ENCODE measurements around the gene POFUT1.

The POFUT1 gene

DNA sequence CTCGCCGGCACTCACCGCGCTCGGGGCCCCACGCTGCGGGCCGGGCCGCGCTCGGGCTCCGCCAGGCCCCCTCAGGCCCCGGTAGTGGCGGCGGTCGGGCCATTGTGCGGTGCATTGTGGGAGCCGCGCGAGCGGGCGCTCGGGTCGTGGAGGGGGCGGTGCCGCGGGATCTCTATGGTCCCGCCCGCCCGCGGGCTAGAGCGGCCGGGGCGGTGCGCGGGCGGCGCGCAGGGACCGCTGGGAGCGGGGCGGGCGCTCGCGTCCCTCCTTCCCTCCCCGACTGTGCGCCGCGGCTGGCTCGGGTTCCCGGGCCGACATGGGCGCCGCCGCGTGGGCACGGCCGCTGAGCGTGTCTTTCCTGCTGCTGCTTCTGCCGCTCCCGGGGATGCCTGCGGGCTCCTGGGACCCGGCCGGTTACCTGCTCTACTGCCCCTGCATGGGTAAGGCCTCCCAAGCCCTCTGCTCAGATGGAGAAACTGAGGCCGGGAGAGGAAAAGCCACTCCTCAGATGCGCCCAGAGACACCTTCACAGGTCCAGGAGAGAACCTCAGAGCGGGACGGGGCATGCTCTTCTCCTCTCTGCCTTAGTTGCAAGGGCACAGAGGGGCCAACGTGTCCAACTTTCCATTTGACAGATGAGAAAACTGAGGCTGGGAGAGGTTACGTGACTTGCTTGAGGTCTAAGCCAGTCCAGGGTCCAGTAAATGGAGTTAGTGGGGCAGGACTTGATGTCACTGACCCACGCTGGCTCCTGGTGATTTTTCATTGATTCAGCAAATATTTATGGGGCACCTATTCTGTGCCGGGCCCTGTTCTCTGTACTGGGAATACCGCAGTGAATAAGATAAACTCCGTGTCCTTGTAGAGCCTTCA, at the start of gene POFUT1, which contains the start of gene PLAGL2:
POFUT1 (plus strand) TSS at position 255 of the 873 bp plus-strand sequence; CDS start at position 317, 62 bp downstream.
PLAGL2 (minus strand) TSS at position 118 of the 873 bp plus-strand sequence. CDS start 5,565 bp downstream, outside the sequence.
- peaks cover 6% of the 10 kb centered on the region for H3K4me1 ChIP-seq (ENCODE audit: control insufficient read depth, insufficient read depth, low read length)
- peak within 1 kb of the TSS; percentile 93 for H3K4me3 ChIP-seq (ENCODE audit: low read depth, low read length)
- CTCF ChIA-PET: no interaction called here
- H3K36me3 ChIP-seq (ENCODE audit: control insufficient read depth in 2 of 2, insufficient read depth in 1 of 2, low read length in 2 of 2): peaks cover 6 to 70% of the 10 kb centered on the region in 2 experiments; a peak in 2 of 3 replicates
- POLR2A ChIA-PET: no interaction called here
- H3K27ac ChIP-seq (ENCODE audit: extremely low read depth, low read depth, low read length): peak within 1 kb of the TSS; percentile 89
- no peaks in the 10 kb centered on the region for H3K9me3 ChIP-seq (ENCODE audit: control insufficient read depth, insufficient read depth, low read depth, low read length)
- TF ChIP-seq HOXC10 (CRISPR knock-in tag; IDR thresholded peaks at IDR 0.05): no peak
- peak; percentile 33; the same call in 1 of the 2 replicates for TF ChIP-seq ZFHX2 (tag by site-specific recombination; conservative IDR thresholded peaks at IDR 0.05)
- peak; percentile 42 for TF ChIP-seq ZNF335 (tag by site-specific recombination; conservative IDR thresholded peaks at IDR 0.05)
- TF ChIP-seq, protein P1, sequence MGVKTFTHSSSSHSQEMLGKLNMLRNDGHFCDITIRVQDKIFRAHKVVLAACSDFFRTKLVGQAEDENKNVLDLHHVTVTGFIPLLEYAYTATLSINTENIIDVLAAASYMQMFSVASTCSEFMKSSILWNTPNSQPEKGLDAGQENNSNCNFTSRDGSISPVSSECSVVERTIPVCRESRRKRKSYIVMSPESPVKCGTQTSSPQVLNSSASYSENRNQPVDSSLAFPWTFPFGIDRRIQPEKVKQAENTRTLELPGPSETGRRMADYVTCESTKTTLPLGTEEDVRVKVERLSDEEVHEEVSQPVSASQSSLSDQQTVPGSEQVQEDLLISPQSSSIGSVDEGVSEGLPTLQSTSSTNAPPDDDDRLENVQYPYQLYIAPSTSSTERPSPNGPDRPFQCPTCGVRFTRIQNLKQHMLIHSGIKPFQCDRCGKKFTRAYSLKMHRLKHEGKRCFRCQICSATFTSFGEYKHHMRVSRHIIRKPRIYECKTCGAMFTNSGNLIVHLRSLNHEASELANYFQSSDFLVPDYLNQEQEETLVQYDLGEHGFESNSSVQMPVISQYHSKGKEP (tag by site-specific recombination; IDR thresholded peaks at IDR 0.05): peak; percentile 55
- TF ChIP-seq ZNF624 (tag by site-specific recombination; IDR thresholded peaks at IDR 0.05): no peak
- no peak for TF ChIP-seq ZNF473 (tag by site-specific recombination; IDR thresholded peaks at IDR 0.05)
- 0 out of 2 replicates have a peak, but pooled peaks have one; percentile 48 for TF ChIP-seq ZNF391 (tag by site-specific recombination; IDR thresholded peaks at IDR 0.05; ENCODE audit: borderline replicate concordance, low read depth)
- TF ChIP-seq ZNF174 (tag by site-specific recombination; IDR thresholded peaks at IDR 0.05): no peak
- peak; percentile 42; the same call in 1 of the 2 replicates for TF ChIP-seq SP7 (tag by site-specific recombination; IDR thresholded peaks at IDR 0.05)
- TF ChIP-seq, protein P2, sequence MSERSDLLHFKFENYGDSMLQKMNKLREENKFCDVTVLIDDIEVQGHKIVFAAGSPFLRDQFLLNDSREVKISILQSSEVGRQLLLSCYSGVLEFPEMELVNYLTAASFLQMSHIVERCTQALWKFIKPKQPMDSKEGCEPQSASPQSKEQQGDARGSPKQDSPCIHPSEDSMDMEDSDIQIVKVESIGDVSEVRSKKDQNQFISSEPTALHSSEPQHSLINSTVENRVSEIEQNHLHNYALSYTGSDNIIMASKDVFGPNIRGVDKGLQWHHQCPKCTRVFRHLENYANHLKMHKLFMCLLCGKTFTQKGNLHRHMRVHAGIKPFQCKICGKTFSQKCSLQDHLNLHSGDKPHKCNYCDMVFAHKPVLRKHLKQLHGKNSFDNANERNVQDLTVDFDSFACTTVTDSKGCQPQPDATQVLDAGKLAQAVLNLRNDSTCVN (tag by site-specific recombination; optimal IDR thresholded peaks at IDR 0.05): peak; percentile 67
- TF ChIP-seq YY1 (tag by site-specific recombination; IDR thresholded peaks at IDR 0.05): peak; percentile 65; the same call in 1 of the 2 replicates
- TF ChIP-seq ZXDB (tag by site-specific recombination; IDR thresholded peaks at IDR 0.05): 0 out of 2 replicates have a peak, but pooled peaks have one; percentile 32
- TF ChIP-seq ZNF501 (tag by site-specific recombination; IDR thresholded peaks at IDR 0.05): 0 out of 2 replicates have a peak, but pooled peaks have one; percentile 60
- TF ChIP-seq, protein P3, sequence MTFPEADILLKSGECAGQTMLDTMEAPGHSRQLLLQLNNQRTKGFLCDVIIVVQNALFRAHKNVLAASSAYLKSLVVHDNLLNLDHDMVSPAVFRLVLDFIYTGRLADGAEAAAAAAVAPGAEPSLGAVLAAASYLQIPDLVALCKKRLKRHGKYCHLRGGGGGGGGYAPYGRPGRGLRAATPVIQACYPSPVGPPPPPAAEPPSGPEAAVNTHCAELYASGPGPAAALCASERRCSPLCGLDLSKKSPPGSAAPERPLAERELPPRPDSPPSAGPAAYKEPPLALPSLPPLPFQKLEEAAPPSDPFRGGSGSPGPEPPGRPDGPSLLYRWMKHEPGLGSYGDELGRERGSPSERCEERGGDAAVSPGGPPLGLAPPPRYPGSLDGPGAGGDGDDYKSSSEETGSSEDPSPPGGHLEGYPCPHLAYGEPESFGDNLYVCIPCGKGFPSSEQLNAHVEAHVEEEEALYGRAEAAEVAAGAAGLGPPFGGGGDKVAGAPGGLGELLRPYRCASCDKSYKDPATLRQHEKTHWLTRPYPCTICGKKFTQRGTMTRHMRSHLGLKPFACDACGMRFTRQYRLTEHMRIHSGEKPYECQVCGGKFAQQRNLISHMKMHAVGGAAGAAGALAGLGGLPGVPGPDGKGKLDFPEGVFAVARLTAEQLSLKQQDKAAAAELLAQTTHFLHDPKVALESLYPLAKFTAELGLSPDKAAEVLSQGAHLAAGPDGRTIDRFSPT (tag by site-specific recombination; IDR thresholded peaks at IDR 0.05): peak; percentile 59; the same call in 1 of the 2 replicates
- TF ChIP-seq ZSCAN30 (tag by site-specific recombination; IDR thresholded peaks at IDR 0.05): peak; percentile 75; the same call in 1 of the 2 replicates
- TF ChIP-seq, protein P4, sequence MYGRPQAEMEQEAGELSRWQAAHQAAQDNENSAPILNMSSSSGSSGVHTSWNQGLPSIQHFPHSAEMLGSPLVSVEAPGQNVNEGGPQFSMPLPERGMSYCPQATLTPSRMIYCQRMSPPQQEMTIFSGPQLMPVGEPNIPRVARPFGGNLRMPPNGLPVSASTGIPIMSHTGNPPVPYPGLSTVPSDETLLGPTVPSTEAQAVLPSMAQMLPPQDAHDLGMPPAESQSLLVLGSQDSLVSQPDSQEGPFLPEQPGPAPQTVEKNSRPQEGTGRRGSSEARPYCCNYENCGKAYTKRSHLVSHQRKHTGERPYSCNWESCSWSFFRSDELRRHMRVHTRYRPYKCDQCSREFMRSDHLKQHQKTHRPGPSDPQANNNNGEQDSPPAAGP (tag by site-specific recombination; IDR thresholded peaks at IDR 0.05): peak; percentile 37; the same call in 1 of the 2 replicates
- TF ChIP-seq, protein P5, sequence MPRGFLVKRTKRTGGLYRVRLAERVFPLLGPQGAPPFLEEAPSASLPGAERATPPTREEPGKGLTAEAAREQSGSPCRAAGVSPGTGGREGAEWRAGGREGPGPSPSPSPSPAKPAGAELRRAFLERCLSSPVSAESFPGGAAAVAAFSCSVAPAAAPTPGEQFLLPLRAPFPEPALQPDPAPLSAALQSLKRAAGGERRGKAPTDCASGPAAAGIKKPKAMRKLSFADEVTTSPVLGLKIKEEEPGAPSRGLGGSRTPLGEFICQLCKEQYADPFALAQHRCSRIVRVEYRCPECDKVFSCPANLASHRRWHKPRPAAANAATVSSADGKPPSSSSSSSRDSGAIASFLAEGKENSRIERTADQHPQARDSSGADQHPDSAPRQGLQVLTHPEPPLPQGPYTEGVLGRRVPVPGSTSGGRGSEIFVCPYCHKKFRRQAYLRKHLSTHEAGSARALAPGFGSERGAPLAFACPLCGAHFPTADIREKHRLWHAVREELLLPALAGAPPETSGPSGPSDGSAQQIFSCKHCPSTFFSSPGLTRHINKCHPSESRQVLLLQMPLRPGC (tag by site-specific recombination; IDR thresholded peaks at IDR 0.05): no peak
- 0 out of 2 replicates have a peak, but pooled peaks have one; percentile 11 for TF ChIP-seq ZNF394 (tag by site-specific recombination; IDR thresholded peaks at IDR 0.05; ENCODE audit: borderline replicate concordance)
- 0 out of 2 replicates have a peak, but pooled peaks have one; percentile 19 for TF ChIP-seq ZNF121 (tag by site-specific recombination; IDR thresholded peaks at IDR 0.05)
- TF ChIP-seq, protein P6, sequence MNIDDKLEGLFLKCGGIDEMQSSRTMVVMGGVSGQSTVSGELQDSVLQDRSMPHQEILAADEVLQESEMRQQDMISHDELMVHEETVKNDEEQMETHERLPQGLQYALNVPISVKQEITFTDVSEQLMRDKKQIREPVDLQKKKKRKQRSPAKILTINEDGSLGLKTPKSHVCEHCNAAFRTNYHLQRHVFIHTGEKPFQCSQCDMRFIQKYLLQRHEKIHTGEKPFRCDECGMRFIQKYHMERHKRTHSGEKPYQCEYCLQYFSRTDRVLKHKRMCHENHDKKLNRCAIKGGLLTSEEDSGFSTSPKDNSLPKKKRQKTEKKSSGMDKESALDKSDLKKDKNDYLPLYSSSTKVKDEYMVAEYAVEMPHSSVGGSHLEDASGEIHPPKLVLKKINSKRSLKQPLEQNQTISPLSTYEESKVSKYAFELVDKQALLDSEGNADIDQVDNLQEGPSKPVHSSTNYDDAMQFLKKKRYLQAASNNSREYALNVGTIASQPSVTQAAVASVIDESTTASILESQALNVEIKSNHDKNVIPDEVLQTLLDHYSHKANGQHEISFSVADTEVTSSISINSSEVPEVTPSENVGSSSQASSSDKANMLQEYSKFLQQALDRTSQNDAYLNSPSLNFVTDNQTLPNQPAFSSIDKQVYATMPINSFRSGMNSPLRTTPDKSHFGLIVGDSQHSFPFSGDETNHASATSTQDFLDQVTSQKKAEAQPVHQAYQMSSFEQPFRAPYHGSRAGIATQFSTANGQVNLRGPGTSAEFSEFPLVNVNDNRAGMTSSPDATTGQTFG (tag by site-specific recombination; IDR thresholded peaks at IDR 0.05; ENCODE audit: borderline replicate concordance): no peak
- TF ChIP-seq KLF10 (tag by site-specific recombination; IDR thresholded peaks at IDR 0.05): 0 out of 2 replicates have a peak, but pooled peaks have one; percentile 34
- TF ChIP-seq ZNF664 (tag by site-specific recombination; IDR thresholded peaks at IDR 0.05): 0 out of 2 replicates have a peak, but pooled peaks have one; percentile 21
- peak; percentile 63 for TF ChIP-seq ZBTB8A (tag by site-specific recombination; IDR thresholded peaks at IDR 0.05)
- TF ChIP-seq, protein P7, sequence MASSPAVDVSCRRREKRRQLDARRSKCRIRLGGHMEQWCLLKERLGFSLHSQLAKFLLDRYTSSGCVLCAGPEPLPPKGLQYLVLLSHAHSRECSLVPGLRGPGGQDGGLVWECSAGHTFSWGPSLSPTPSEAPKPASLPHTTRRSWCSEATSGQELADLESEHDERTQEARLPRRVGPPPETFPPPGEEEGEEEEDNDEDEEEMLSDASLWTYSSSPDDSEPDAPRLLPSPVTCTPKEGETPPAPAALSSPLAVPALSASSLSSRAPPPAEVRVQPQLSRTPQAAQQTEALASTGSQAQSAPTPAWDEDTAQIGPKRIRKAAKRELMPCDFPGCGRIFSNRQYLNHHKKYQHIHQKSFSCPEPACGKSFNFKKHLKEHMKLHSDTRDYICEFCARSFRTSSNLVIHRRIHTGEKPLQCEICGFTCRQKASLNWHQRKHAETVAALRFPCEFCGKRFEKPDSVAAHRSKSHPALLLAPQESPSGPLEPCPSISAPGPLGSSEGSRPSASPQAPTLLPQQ (tag by site-specific recombination; IDR thresholded peaks at IDR 0.05): peak; percentile 53
